ENCODE results near the gene CAPZB.

CAPZB gene

GRCh38 chr1:19385221-19385620 is 100.1 kb downstream of the CAPZB start:
- Histone ChIP-seq H3K36me3 (ENCODE audit: insufficient read depth, low read depth, low read length) (peaks cover 44% of the 10 kb centered on the region), H3K27me3 (ENCODE audit: insufficient read depth, low read length) (no peaks in the 10 kb centered on the region), H3K4me1 (ENCODE audit: insufficient read depth, low read length) (no peaks in the 10 kb centered on the region), H3K27ac (ENCODE audit: low read length) (no peak overlapping the region), H3K4me3 (ENCODE audit: low read length) (no peak overlapping the region), H3K9me3 (ENCODE audit: insufficient read depth, low read depth, low read length) (no peaks in the 10 kb centered on the region), H3K9ac (ENCODE audit: low read depth, low read length) (no peak overlapping the region)

- Histone ChIP-seq H3K4me3 (ENCODE audit: low read length) (no peak overlapping the region), H3K9ac (ENCODE audit: low read depth, low read length) (no peak overlapping the region), H3K36me3 (ENCODE audit: insufficient read depth, low read depth, low read length) (peaks cover 49% of the 10 kb centered on the region), H3K27me3 (ENCODE audit: insufficient read depth, low read length) (no peaks in the 10 kb centered on the region), H3K27ac (ENCODE audit: low read length) (no peak overlapping the region), H3K9me3 (ENCODE audit: insufficient read depth, low read depth, low read length) (no peaks in the 10 kb centered on the region), H3K4me1 (ENCODE audit: insufficient read depth, low read length) (no peaks in the 10 kb centered on the region)
Measured at GRCh38 chr1:19384772-19385187, 100.6 kb downstream of the CAPZB start.

- Histone ChIP-seq H3K36me3 (ENCODE audit: insufficient read depth, low read depth, low read length) (peaks cover 55% of the 10 kb centered on the region), H3K27me3 (ENCODE audit: insufficient read depth, low read length) (no peaks in the 10 kb centered on the region), H3K4me1 (ENCODE audit: insufficient read depth, low read length) (no peaks in the 10 kb centered on the region), H3K9me3 (ENCODE audit: insufficient read depth, low read depth, low read length) (no peaks in the 10 kb centered on the region), H3K9ac (ENCODE audit: low read depth, low read length) (no peak overlapping the region), H3K4me3 (ENCODE audit: low read length) (no peak overlapping the region), H3K27ac (ENCODE audit: low read length) (no peak overlapping the region)
Measured at GRCh38 chr1:19384113-19384512, 101.2 kb downstream of the CAPZB start.

- Histone ChIP-seq H3K36me3 (ENCODE audit: insufficient read depth, low read depth, low read length) (peaks cover 68% of the 10 kb centered on the region), H3K27ac (ENCODE audit: low read length) (no peak overlapping the region), H3K9ac (ENCODE audit: low read depth, low read length) (no peak overlapping the region), H3K9me3 (ENCODE audit: insufficient read depth, low read depth, low read length) (no peaks in the 10 kb centered on the region), H3K27me3 (ENCODE audit: insufficient read depth, low read length) (no peaks in the 10 kb centered on the region), H3K4me3 (ENCODE audit: low read length) (no peak overlapping the region), H3K4me1 (ENCODE audit: insufficient read depth, low read length) (no peaks in the 10 kb centered on the region)
Measured at GRCh38 chr1:19382222-19382621, 103.1 kb downstream of the CAPZB start.

GRCh38 chr1:19381261-19381660 is 104.1 kb downstream of the CAPZB start:
- Histone ChIP-seq H3K4me1 (ENCODE audit: insufficient read depth, low read length) (no peaks in the 10 kb centered on the region), H3K27ac (ENCODE audit: low read length) (no peak overlapping the region), H3K36me3 (ENCODE audit: insufficient read depth, low read depth, low read length) (peaks cover 78% of the 10 kb centered on the region), H3K9me3 (ENCODE audit: insufficient read depth, low read depth, low read length) (no peaks in the 10 kb centered on the region), H3K27me3 (ENCODE audit: insufficient read depth, low read length) (no peaks in the 10 kb centered on the region), H3K4me3 (ENCODE audit: low read length) (no peak overlapping the region), H3K9ac (ENCODE audit: low read depth, low read length) (no peak overlapping the region)

- no peaks in the 10 kb centered on the region for H3K4me1 ChIP-seq (ENCODE audit: insufficient read depth, low read length)
- H3K27me3 ChIP-seq (ENCODE audit: insufficient read depth, low read length): no peaks in the 10 kb centered on the region
- no peak overlapping the region for H3K9ac ChIP-seq (ENCODE audit: low read depth, low read length)
- H3K9me3 ChIP-seq (ENCODE audit: insufficient read depth, low read depth, low read length): no peaks in the 10 kb centered on the region
- peaks cover 71% of the 10 kb centered on the region for H3K36me3 ChIP-seq (ENCODE audit: insufficient read depth, low read depth, low read length)
- H3K4me3 ChIP-seq (ENCODE audit: low read length): no peak overlapping the region
- H3K27ac ChIP-seq (ENCODE audit: low read length): no peak overlapping the region
Measured at GRCh38 chr1:19377812-19378718, 107.3 kb downstream of the CAPZB start.

- no peaks in the 10 kb centered on the region for H3K9me3 ChIP-seq (ENCODE audit: insufficient read depth, low read depth, low read length)
- H3K4me1 ChIP-seq (ENCODE audit: insufficient read depth, low read length): no peaks in the 10 kb centered on the region
- H3K4me3 ChIP-seq (ENCODE audit: low read length): no peak overlapping the region
- H3K36me3 ChIP-seq (ENCODE audit: insufficient read depth, low read depth, low read length): peaks cover 72% of the 10 kb centered on the region
- H3K9ac ChIP-seq (ENCODE audit: low read depth, low read length): no peak overlapping the region; the same call in 1 of the 2 replicates
- no peaks in the 10 kb centered on the region for H3K27me3 ChIP-seq (ENCODE audit: insufficient read depth, low read length)
- H3K27ac ChIP-seq (ENCODE audit: low read length): no peak overlapping the region
Measured at GRCh38 chr1:19376428-19377372, 108.6 kb downstream of the CAPZB start.

GRCh38 chr1:19375631-19376400 is 109.5 kb downstream of the CAPZB start:
- Histone ChIP-seq H3K9ac (ENCODE audit: low read depth, low read length) (no peak overlapping the region), H3K27me3 (ENCODE audit: insufficient read depth, low read length) (no peaks in the 10 kb centered on the region), H3K27ac (ENCODE audit: low read length) (no peak overlapping the region), H3K9me3 (ENCODE audit: insufficient read depth, low read depth, low read length) (no peaks in the 10 kb centered on the region), H3K4me1 (ENCODE audit: insufficient read depth, low read length) (no peaks in the 10 kb centered on the region), H3K36me3 (ENCODE audit: insufficient read depth, low read depth, low read length) (peaks cover 74% of the 10 kb centered on the region), H3K4me3 (ENCODE audit: low read length) (no peak overlapping the region)

GRCh38 chr1:19374926-19375325 is 110.4 kb downstream of the CAPZB start:
- no peak overlapping the region for H3K27ac ChIP-seq (ENCODE audit: low read length)
- H3K27me3 ChIP-seq (ENCODE audit: insufficient read depth, low read length): no peaks in the 10 kb centered on the region
- H3K36me3 ChIP-seq (ENCODE audit: insufficient read depth, low read depth, low read length): peaks cover 68% of the 10 kb centered on the region
- no peak overlapping the region for H3K9ac ChIP-seq (ENCODE audit: low read depth, low read length)
- H3K9me3 ChIP-seq (ENCODE audit: insufficient read depth, low read depth, low read length): no peaks in the 10 kb centered on the region
- no peak overlapping the region for H3K4me3 ChIP-seq (ENCODE audit: low read length)
- no peaks in the 10 kb centered on the region for H3K4me1 ChIP-seq (ENCODE audit: insufficient read depth, low read length)

GRCh38 chr1:19374083-19374801 is 111.1 kb downstream of the CAPZB start:
- Histone ChIP-seq H3K36me3 (ENCODE audit: insufficient read depth, low read depth, low read length) (peaks cover 61% of the 10 kb centered on the region), H3K27ac (ENCODE audit: low read length) (no peak overlapping the region), H3K9me3 (ENCODE audit: insufficient read depth, low read depth, low read length) (no peaks in the 10 kb centered on the region), H3K27me3 (ENCODE audit: insufficient read depth, low read length) (no peaks in the 10 kb centered on the region), H3K9ac (ENCODE audit: low read depth, low read length) (no peak overlapping the region), H3K4me3 (ENCODE audit: low read length) (no peak overlapping the region), H3K4me1 (ENCODE audit: insufficient read depth, low read length) (no peaks in the 10 kb centered on the region)

Data from iPS-20b (cell line).